K562 (cell line): ENCODE data around the gene TBP. TPM values are rescaled to one million over a fixed set of nuclear protein-coding genes. Genes with fewer than 3 reads are reported as not detected.

Experiments
- ATAC-seq: fragments of 200-7000 bp; cut with Tn5 transposase; 3 replicates; pipeline ENCODE4 v1.9.1; 2020; ENCODE audit warnings: moderate library complexity
- BruUV-seq: library from RNA; stranded (reverse); fragments of 400-500 nt; replicated peaks from 2 replicates; lab custom pipeline; 2021; lab: Mats Ljungman, UMichigan
- CTCF ChIA-PET: fragments of 300-600 bp; formaldehyde crosslinking; extraction: SDS; loops from one replicate; lab custom pipeline; 2021; ENCODE audit warnings: low intra/inter-chr PET ratio; lab: Yijun Ruan, JAX
- POLR2A ChIA-PET: fragments of 300-600, 350-650 bp; sonication (Branson Sonifier 250); formaldehyde crosslinking; extraction: SDS; loops from one replicate; lab custom pipeline; 2021; ENCODE audit warnings: antibody characterized with exemption, inconsistent platforms; lab: Yijun Ruan, JAX
- DNase-seq, 4 experiments: peaks; one replicate each; pipeline versions ENCODE4 v3.0.0 to v3.0.0-alpha.2; 2011 to 2018; ENCODE audit warnings: low spot score in 3 of 4, mixed read lengths in 3 of 4; ENCODE audit errors: extremely low read depth in 1 of 4
- FAIRE-seq: peaks from 2 replicates; lab custom pipeline; 2011; peaks lifted over from hg19 to GRCh38; lab: Jason Lieb, UNC
- H2AFZ ChIP-seq: 2 replicates; pipeline ENCODE4 v1.6.0; 2011; ENCODE audit warnings: low read depth, low read length, control low read depth, inconsistent platforms
- H3K27ac ChIP-seq: fragments of 200-600 bp; 3 replicates; pipeline ENCODE4 v1.8.0; 2011; ENCODE audit warnings: low read depth, mild to moderate bottlenecking, control low read depth, inconsistent platforms, low read length, moderate library complexity, mixed read lengths; ENCODE audit errors: extremely low read depth
- H3K27me3 ChIP-seq, 2 experiments: fragments of 300-600 bp in 1 of 2; 2 replicates in 1 of 2; 3 replicates in 1 of 2; pipeline versions ENCODE4 v1.6.0 to v1.8.0; 2011; ENCODE audit warnings: inconsistent platforms in 2 of 2, low read length in 2 of 2, mild to moderate bottlenecking in 1 of 2, mixed read lengths in 1 of 2, moderate library complexity in 1 of 2; ENCODE audit not compliant: control insufficient read depth in 2 of 2, insufficient read depth in 2 of 2
- H3K36me3 ChIP-seq: fragments of 300-600 bp; 3 replicates; pipeline ENCODE4 v1.8.0; 2011; ENCODE audit warnings: mild to moderate bottlenecking, low read length, inconsistent platforms; ENCODE audit not compliant: control insufficient read depth, insufficient read depth
- H3K4me1 ChIP-seq, 2 experiments: fragments of 200-600 bp in 1 of 2; replicated peaks in 1 of 2; 2 replicates in 1 of 2; 3 replicates in 1 of 2; pipeline versions ENCODE4 v1.5.1 to v1.8.0; 2011; ENCODE audit warnings: inconsistent platforms in 2 of 2, low read length in 2 of 2, mild to moderate bottlenecking in 1 of 2, mixed read lengths in 1 of 2, moderate library complexity in 1 of 2; ENCODE audit not compliant: control insufficient read depth in 2 of 2, insufficient read depth in 2 of 2
- H3K4me2 ChIP-seq: 2 replicates; pipeline ENCODE4 v1.6.1; 2011; ENCODE audit warnings: low read length, control low read depth, inconsistent platforms, mixed read lengths; ENCODE audit not compliant: insufficient read depth
- H3K4me3 ChIP-seq: fragments of 200-600 bp; sonication (generic), shearing (Covaris generic); 2 replicates; pipeline ENCODE4 v1.5.1; 2016; ENCODE audit warnings: control low read depth, inconsistent platforms
- H3K79me2 ChIP-seq: fragments of 200-600 bp; 3 replicates; pipeline ENCODE4 v1.8.0; 2011; ENCODE audit warnings: low read length, inconsistent platforms; ENCODE audit not compliant: control insufficient read depth, insufficient read depth
- H3K9ac ChIP-seq, 2 experiments: 2 replicates each; pipeline versions ENCODE4 v1.6.0 to v1.6.1; 2011; ENCODE audit warnings: low read depth in 2 of 2, low read length in 2 of 2, control low read depth in 1 of 2, inconsistent platforms in 1 of 2, mild to moderate bottlenecking in 1 of 2, mixed read lengths in 1 of 2; ENCODE audit not compliant: insufficient read depth in 1 of 2
- H3K9me1 ChIP-seq: one replicate; pipeline ENCODE4 v1.6.0; 2011; ENCODE audit warnings: inconsistent platforms, mild to moderate bottlenecking, low read length, moderate library complexity; ENCODE audit not compliant: control insufficient read depth, insufficient read depth
- H3K9me3 ChIP-seq: replicated peaks from 2 replicates; pipeline ENCODE4 v1.5.1; 2011; ENCODE audit warnings: low read depth, low read length, inconsistent platforms; ENCODE audit not compliant: control insufficient read depth, insufficient read depth
- H4K20me1 ChIP-seq: replicated peaks from 2 replicates; pipeline ENCODE4 v1.6.1; 2011; ENCODE audit warnings: low read length, inconsistent platforms, mixed read lengths; ENCODE audit not compliant: control insufficient read depth, insufficient read depth
- OTX1 ChIP-seq: fragments of 450-650 bp; formaldehyde crosslinking; IDR thresholded peaks from 2 replicates; pipeline ENCODE4 v1.4.0; 2022; ENCODE audit warnings: mild to moderate bottlenecking
- ZBTB8A ChIP-seq: fragments of 450-650 bp; IDR thresholded peaks from 2 replicates; pipeline ENCODE4 v1.6.1; 2018; ENCODE audit warnings: mild to moderate bottlenecking, moderate library complexity; ENCODE audit not compliant: partially characterized antibody
- ZNF512 ChIP-seq: IDR thresholded peaks from 2 replicates; pipeline ENCODE4 v1.6.1; 2016; ENCODE audit warnings: missing genetic modification characterization, missing compliant biosample characterization
- WGBS: fragments of 100-300 bp; shearing (Covaris generic); methylation state at CpG from one replicate; pipeline ENCODE4 v1.1.6; 2016; ENCODE audit warnings: low coverage, mixed read lengths; ENCODE audit not compliant: insufficient coverage; ENCODE audit errors: missing lambda C conversion rate; 5-methylcytosine and 5-hydroxymethylcytosine counted together
- in situ Hi-C: fragments of 300-500 bp; cut with MboI; formaldehyde crosslinking; loops from 4 replicates; pipeline ENCODE4 v1.15.0; 2018; ENCODE audit warnings: inconsistent platforms, mixed read lengths
- intact Hi-C: fragments of 100-400 bp; cut with micrococcal nuclease; formaldehyde crosslinking; loops from 2 replicates; pipeline ENCODE4 v1.14.2; 2022
- polyA plus RNA-seq, 8 experiments: library from polyadenylated mRNA; depleted of rRNA in 4 of 8; stranded (reverse) in 5 of 8; unstranded in 3 of 8; fragments of >200 nt; fragmentation: Nextera tagmentation in 2 of 8; fragmentation: Illumina TruSeq in 1 of 8; extraction: Ambion mirVana in 2 of 8; extraction: Trizol in 1 of 8; gene quantifications; 2 replicates each; pipeline versions ENCODE4 v1.2.1 to v1.2.3, GENCODE V29; 2011 to 2014; ENCODE audit warnings: inconsistent platforms in 1 of 8, missing spikeins in 1 of 8
- total RNA-seq, 7 experiments: library from RNA; depleted of rRNA in 6 of 7; stranded (reverse); fragments of >200 nt in 6 of 7; fragmentation: Illumina TruSeq in 2 of 7; extraction: Trizol in 2 of 7; gene quantifications; 2 replicates each; pipeline versions ENCODE4 v1.2.1 to v1.2.3, GENCODE V29; 2011 to 2021; ENCODE audit warnings: low replicate concordance in 1 of 7
- TF ChIP-seq, protein P1 (sequence below): fragments of 250-450 bp; sonication (Bioruptor Pico); IDR thresholded peaks from 2 replicates; pipeline ENCODE4 v1.5.0; 2021; ENCODE audit warnings: mild to moderate bottlenecking, borderline replicate concordance

Gene TBP
- total and polyA plus RNA-seq, 9 of the 15 experiments (the other 6 are each of a cell fraction or from before 2014, with no cell fraction given), result 28.5 to 86.1 (median 39.5) TPM

- Histone ChIP-seq H3K9me1 (no peaks in the 10 kb centered on the region), H2AFZ (no peak overlapping the region), H3K9me3 (no peaks in the 10 kb centered on the region), H3K9ac (no peak overlapping the region), H4K20me1 (peaks cover 21% of the 10 kb centered on the region; the same call in 1 of the 2 replicates), H3K4me3 (no peak overlapping the region), H3K27ac (no peak overlapping the region), H3K79me2 (peaks cover 12% of the 10 kb centered on the region; the same call in 1 of the 3 replicates), H3K4me2 (no peak overlapping the region), H3K4me1 (no peaks in the 10 kb centered on the region), H3K36me3 (peaks cover 74% of the 10 kb centered on the region), H3K27me3 (no peaks in the 10 kb centered on the region)
- intact Hi-C loops, result no loop called here
- FAIRE-seq, result no peak
- TF ChIP-seq, protein P1, sequence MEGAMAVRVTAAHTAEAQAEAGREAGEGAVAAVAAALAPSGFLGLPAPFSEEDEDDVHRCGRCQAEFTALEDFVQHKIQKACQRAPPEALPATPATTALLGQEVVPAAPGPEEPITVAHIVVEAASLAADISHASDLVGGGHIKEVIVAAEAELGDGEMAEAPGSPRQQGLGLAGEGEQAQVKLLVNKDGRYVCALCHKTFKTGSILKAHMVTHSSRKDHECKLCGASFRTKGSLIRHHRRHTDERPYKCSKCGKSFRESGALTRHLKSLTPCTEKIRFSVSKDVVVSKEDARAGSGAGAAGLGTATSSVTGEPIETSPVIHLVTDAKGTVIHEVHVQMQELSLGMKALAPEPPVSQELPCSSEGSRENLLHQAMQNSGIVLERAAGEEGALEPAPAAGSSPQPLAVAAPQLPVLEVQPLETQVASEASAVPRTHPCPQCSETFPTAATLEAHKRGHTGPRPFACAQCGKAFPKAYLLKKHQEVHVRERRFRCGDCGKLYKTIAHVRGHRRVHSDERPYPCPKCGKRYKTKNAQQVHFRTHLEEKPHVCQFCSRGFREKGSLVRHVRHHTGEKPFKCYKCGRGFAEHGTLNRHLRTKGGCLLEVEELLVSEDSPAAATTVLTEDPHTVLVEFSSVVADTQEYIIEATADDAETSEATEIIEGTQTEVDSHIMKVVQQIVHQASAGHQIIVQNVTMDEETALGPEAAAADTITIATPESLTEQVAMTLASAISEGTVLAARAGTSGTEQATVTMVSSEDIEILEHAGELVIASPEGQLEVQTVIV, result no peak
- TF ChIP-seq ZNF512 (tag) (0 out of 2 replicates have a peak, but pooled peaks have one; percentile 22), ZBTB8A (no peak), OTX1 (CRISPR knock-in tag) (no peak)
- ATAC-seq, result no peak
- CTCF ChIA-PET, result no interaction called here
- no TSS peak for BruUV-seq
- in situ Hi-C loops, result no loop called here
- POLR2A ChIA-PET, result interaction anchor here (1.3 kb wide), 1 partner anchor 16 kb away, joined by 3 read pairs; no protein-coding TSS in a partner anchor
- no peak for DNase-seq
- 94% methylated on average over 5 of the region's 5 CpGs for WGBS
Observed at GRCh38 chr6:170535004-170535403, 19.2 kb upstream of the TBP start.
